Glutamatergic neuron (in vitro differentiated cells): Measurements from ENCODE around the gene C16orf74. TPM values are rescaled to one million over a fixed set of nuclear protein-coding genes. Genes with fewer than 3 reads are reported as not detected.

Experiments used
- DNase-seq: peaks from one replicate; pipeline ENCODE4 v3.0.0; 2022
- H3K27ac Mint-ChIP-seq: one replicate; pipeline ENCODE4 v1.8.0; 2020; ENCODE audit warnings: mild to moderate bottlenecking, mixed read lengths, inconsistent platforms; ENCODE audit not compliant: unreplicated experiment
- H3K27me3 Mint-ChIP-seq: one replicate; pipeline ENCODE4 v1.8.0; 2020; ENCODE audit warnings: mild to moderate bottlenecking, moderate library complexity, mixed read lengths, inconsistent platforms; ENCODE audit not compliant: unreplicated experiment
- H3K36me3 Mint-ChIP-seq: one replicate; pipeline ENCODE4 v1.8.0; 2020; ENCODE audit warnings: mild to moderate bottlenecking, mixed read lengths, inconsistent platforms; ENCODE audit not compliant: unreplicated experiment
- H3K4me1 Mint-ChIP-seq: one replicate; pipeline ENCODE4 v1.8.0; 2020; ENCODE audit warnings: mild to moderate bottlenecking, low read depth, mixed read lengths, inconsistent platforms; ENCODE audit not compliant: unreplicated experiment
- H3K4me3 Mint-ChIP-seq: one replicate; pipeline ENCODE4 v1.8.0; 2020; ENCODE audit warnings: mild to moderate bottlenecking, mixed read lengths, inconsistent platforms; ENCODE audit not compliant: unreplicated experiment
- H3K9me3 Mint-ChIP-seq: one replicate; pipeline ENCODE4 v1.8.0; 2020; ENCODE audit warnings: mild to moderate bottlenecking, moderate library complexity, mixed read lengths, inconsistent platforms; ENCODE audit not compliant: unreplicated experiment
- CTCF ChIP-seq: fragments of 200-600 bp; sonication (generic); IDR thresholded peaks from one replicate; pipeline ENCODE4 v1.5.0; 2021; ENCODE audit not compliant: partially characterized antibody, unreplicated experiment
- total RNA-seq: library from RNA; stranded (reverse); fragmentation: NEBNext Ultra II Directional; extraction: Animal tissue kit (Norgen Biotek cat#: 25700); gene quantifications from one replicate; pipeline ENCODE4 v1.2.1, GENCODE V29; 2021; ENCODE audit not compliant: unreplicated experiment

C16orf74 gene
- total RNA-seq, 1 donor from 2014 or later: 2.6 TPM

- Mint-ChIP-seq H3K27ac (no peak overlapping the region), H3K27me3 (no peaks in the 10 kb centered on the region), H3K36me3 (no peaks in the 10 kb centered on the region), H3K9me3 (no peaks in the 10 kb centered on the region), H3K4me3 (no peak overlapping the region), H3K4me1 (no peaks in the 10 kb centered on the region)
- no peak for TF ChIP-seq CTCF
- DNase-seq: no peak
These were observed 26.9 kb upstream of the C16orf74 start for GRCh38 chr16:85777583-85778310.

DNA sequence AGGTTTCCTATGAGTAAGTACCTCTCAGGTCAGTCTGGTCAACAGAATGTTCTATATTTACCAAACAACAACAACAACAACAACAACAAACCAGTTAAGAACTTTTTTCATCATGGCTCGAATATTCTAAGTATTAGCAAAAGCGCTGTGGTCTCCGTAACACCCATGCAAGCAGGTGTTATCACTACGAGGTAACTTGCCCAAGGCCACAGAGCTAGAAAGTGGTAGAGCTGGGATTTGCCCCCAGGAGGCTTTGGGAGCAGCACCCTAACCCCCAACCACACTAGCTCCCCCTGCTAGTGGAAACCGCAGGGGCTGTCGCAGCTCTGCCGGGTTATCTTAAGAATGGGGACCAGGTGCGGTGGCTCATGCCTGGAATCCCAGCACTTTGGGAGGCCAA is 23.9 kb upstream of the C16orf74 start:
- TF ChIP-seq CTCF: no peak
- DNase-seq: no peak
- no peaks in the 10 kb centered on the region for H3K36me3 Mint-ChIP-seq

DNA sequence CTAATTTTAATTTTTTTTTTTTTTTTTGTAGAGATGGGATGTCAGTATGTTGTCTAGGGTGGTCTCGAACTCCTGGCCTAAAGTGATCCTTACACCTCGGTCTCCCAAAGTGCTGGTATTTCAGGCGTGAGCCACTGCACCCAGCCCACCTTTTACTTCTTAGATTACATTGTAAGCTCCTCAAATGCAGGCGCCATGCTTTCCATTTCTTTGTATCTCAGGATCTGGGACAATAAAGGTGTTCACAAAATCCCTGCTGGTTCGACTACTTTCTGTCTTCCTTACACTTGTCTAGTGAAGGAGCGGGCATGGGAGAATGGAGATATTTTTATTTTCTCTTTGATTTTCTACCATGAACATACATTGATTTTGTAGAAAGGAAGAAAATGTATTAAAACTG is 23.2 kb upstream of the C16orf74 start:
- no peak for DNase-seq
- no peaks in the 10 kb centered on the region for H3K9me3 Mint-ChIP-seq
- H3K27ac Mint-ChIP-seq: no peak overlapping the region
- peaks cover 2% of the 10 kb centered on the region for H3K4me1 Mint-ChIP-seq
- no peak for TF ChIP-seq CTCF
- no peaks in the 10 kb centered on the region for H3K36me3 Mint-ChIP-seq
- no peaks in the 10 kb centered on the region for H3K27me3 Mint-ChIP-seq
- no peak overlapping the region for H3K4me3 Mint-ChIP-seq

More for the DNA sequence above, 23.9 kb upstream of the C16orf74 start:
- Mint-ChIP-seq H3K27ac (no peak overlapping the region), H3K9me3 (no peaks in the 10 kb centered on the region), H3K4me1 (peaks cover 2% of the 10 kb centered on the region), H3K27me3 (no peaks in the 10 kb centered on the region), H3K4me3 (no peak overlapping the region)

DNA sequence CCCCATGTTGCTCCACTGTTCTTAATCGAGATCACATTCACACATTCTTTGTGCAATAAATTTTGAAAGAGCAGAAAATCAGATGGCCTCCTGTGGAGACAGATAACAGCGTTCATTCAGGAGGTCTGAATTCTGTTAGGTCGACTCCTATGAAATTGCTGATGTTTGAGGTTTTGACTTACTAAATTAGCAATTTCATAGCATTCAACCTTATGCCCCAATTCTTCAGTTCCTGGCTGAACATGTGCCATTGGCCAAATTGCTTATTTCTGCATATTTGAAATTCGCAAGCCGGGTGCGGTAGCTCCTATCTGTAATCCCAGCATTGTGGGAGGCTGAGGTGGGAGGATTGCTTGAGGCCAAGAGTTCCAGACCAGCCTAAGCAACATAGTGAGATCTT is 22.1 kb upstream of the C16orf74 start:
- DNase-seq: no peak
- Mint-ChIP-seq H3K36me3 (no peaks in the 10 kb centered on the region), H3K27ac (no peak overlapping the region), H3K4me1 (peaks cover 2% of the 10 kb centered on the region), H3K4me3 (no peak overlapping the region), H3K27me3 (peaks cover 3% of the 10 kb centered on the region), H3K9me3 (no peaks in the 10 kb centered on the region)
- no peak for TF ChIP-seq CTCF

DNA sequence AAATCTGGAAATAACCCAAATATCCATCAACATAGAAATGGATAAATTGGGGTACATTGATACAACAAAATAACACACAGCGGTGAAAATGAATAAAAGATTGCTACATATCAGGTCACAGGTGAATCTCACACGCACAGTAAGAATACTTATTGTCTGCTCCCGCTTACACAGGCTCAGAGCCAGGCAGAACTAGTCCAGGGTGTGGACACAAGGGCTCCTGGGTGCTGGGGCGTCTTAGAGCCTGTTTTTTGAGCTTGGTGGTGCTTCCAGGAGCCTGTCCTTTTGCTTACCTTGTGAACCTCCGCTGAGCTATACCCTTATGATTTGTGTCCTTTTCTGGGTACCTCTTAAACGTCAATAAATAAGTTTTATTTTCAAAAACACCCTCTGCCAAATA is 19.8 kb upstream of the C16orf74 start:
- Mint-ChIP-seq H3K36me3 (no peaks in the 10 kb centered on the region), H3K4me1 (peaks cover 2% of the 10 kb centered on the region), H3K27ac (no peak overlapping the region), H3K27me3 (peaks cover 5% of the 10 kb centered on the region), H3K9me3 (no peaks in the 10 kb centered on the region), H3K4me3 (no peak overlapping the region)
- TF ChIP-seq CTCF: no peak
- no peak for DNase-seq
